Liver (tissue), 9 donors: ENCODE results near the gene KMT2A. TPM values are rescaled to one million over a fixed set of nuclear protein-coding genes. Genes with fewer than 3 reads are reported as not detected.

ENCODE experiments used
- DNase-seq: peaks from one replicate; pipeline ENCODE4 v3.0.0-alpha.2; 2017; ENCODE audit warnings: low spot score
- H3K27ac ChIP-seq, 2 donors: one replicate each; pipeline ENCODE4 v1.7.0; 2013; ENCODE audit warnings: inconsistent platforms in 2 of 2, low read length in 2 of 2, control low read depth in 1 of 2, low read depth in 1 of 2, mild to moderate bottlenecking in 1 of 2
- H3K27me3 ChIP-seq, 4 donors: one replicate each; pipeline versions ENCODE4 v1.6.1 to v1.7.0; 2013; ENCODE audit warnings: low read length in 3 of 4, inconsistent platforms in 1 of 4, mild to moderate bottlenecking in 1 of 4, moderate library complexity in 1 of 4; ENCODE audit not compliant: control insufficient read depth in 4 of 4, insufficient read depth in 4 of 4
- H3K36me3 ChIP-seq, 4 donors: one replicate each; pipeline versions ENCODE4 v1.6.1 to v1.7.0; 2013; ENCODE audit warnings: low read length in 3 of 4, mild to moderate bottlenecking in 3 of 4, low read depth in 1 of 4, moderate library complexity in 1 of 4; ENCODE audit not compliant: control insufficient read depth in 4 of 4, insufficient read depth in 3 of 4
- H3K4me1 ChIP-seq, 4 donors: one replicate each; pipeline versions ENCODE4 v1.6.1 to v1.7.0; 2013; ENCODE audit warnings: low read length in 3 of 4, mild to moderate bottlenecking in 3 of 4, moderate library complexity in 1 of 4; ENCODE audit not compliant: control insufficient read depth in 4 of 4, insufficient read depth in 4 of 4
- H3K4me3 ChIP-seq, 3 donors: one replicate each; pipeline versions ENCODE4 v1.6.1 to v1.7.0; 2013; ENCODE audit warnings: low read length in 3 of 3, control low read depth in 1 of 3, low read depth in 1 of 3, mild to moderate bottlenecking in 1 of 3
- H3K9ac ChIP-seq, 2 donors: one replicate each; pipeline ENCODE4 v1.7.0; 2013; ENCODE audit warnings: low read length in 2 of 2, mild to moderate bottlenecking in 2 of 2, moderate library complexity in 2 of 2, control low read depth in 1 of 2, low read depth in 1 of 2
- H3K9me3 ChIP-seq, 4 donors: one replicate each; pipeline versions ENCODE4 v1.6.1 to v1.7.0; 2013; ENCODE audit warnings: low read length in 3 of 4; ENCODE audit not compliant: control insufficient read depth in 4 of 4
- EGR1 ChIP-seq, 2 donors: IDR thresholded peaks; 2 replicates each; pipeline ENCODE4 v1.6.1; 2016 to 2018; ENCODE audit warnings: antibody characterized with exemption in 2 of 2, low read depth in 2 of 2
- FOXA1 ChIP-seq: IDR thresholded peaks from 2 replicates; pipeline ENCODE4 v1.6.1; 2016; ENCODE audit warnings: antibody characterized with exemption
- FOXA2 ChIP-seq: IDR thresholded peaks from 2 replicates; pipeline ENCODE4 v1.6.1; 2016; ENCODE audit warnings: antibody characterized with exemption
- GABPA ChIP-seq, 2 donors: IDR thresholded peaks in 1 of 2; conservative IDR thresholded peaks in 1 of 2; 2 replicates each; pipeline ENCODE4 v1.6.1; 2016; ENCODE audit warnings: antibody characterized with exemption in 2 of 2, mild to moderate bottlenecking in 1 of 2, moderate library complexity in 1 of 2
- HNF4A ChIP-seq, 2 donors: conservative IDR thresholded peaks; 2 replicates each; pipeline ENCODE4 v1.6.1; 2016; ENCODE audit warnings: antibody characterized with exemption in 2 of 2, mild to moderate bottlenecking in 2 of 2
- HNF4G ChIP-seq: IDR thresholded peaks from 2 replicates; pipeline ENCODE4 v1.6.1; 2016; ENCODE audit warnings: antibody characterized with exemption
- JUND ChIP-seq, 2 donors: IDR thresholded peaks; 2 replicates each; pipeline ENCODE4 v1.6.1; 2016; ENCODE audit warnings: antibody characterized with exemption in 2 of 2
- MAX ChIP-seq: IDR thresholded peaks from 2 replicates; pipeline ENCODE4 v1.6.1; 2016; ENCODE audit warnings: antibody characterized with exemption
- NR2F2 ChIP-seq: IDR thresholded peaks from 2 replicates; pipeline ENCODE4 v1.6.1; 2016; ENCODE audit warnings: antibody characterized with exemption
- RAD21 ChIP-seq, 2 donors: IDR thresholded peaks; 2 replicates each; pipeline ENCODE4 v1.6.1; 2016; ENCODE audit warnings: antibody characterized with exemption in 2 of 2, mild to moderate bottlenecking in 2 of 2
- REST ChIP-seq: IDR thresholded peaks from 2 replicates; pipeline ENCODE4 v1.6.1; 2016; ENCODE audit warnings: antibody characterized with exemption, mild to moderate bottlenecking
- RXRA ChIP-seq, 2 donors: IDR thresholded peaks; 2 replicates each; pipeline ENCODE4 v1.6.1; 2017 to 2018; ENCODE audit warnings: antibody characterized with exemption in 2 of 2, mild to moderate bottlenecking in 1 of 2
- SP1 ChIP-seq: IDR thresholded peaks from 2 replicates; pipeline ENCODE4 v1.6.1; 2018; ENCODE audit warnings: antibody characterized with exemption, mild to moderate bottlenecking
- TAF1 ChIP-seq: conservative IDR thresholded peaks from 2 replicates; pipeline ENCODE4 v1.6.1; 2016; ENCODE audit warnings: antibody characterized with exemption, mild to moderate bottlenecking
- YY1 ChIP-seq: IDR thresholded peaks from 2 replicates; pipeline ENCODE4 v1.6.1; 2016; ENCODE audit warnings: antibody characterized with exemption, mild to moderate bottlenecking
- ZBTB33 ChIP-seq: IDR thresholded peaks from 2 replicates; pipeline ENCODE4 v1.6.1; 2016; ENCODE audit warnings: antibody characterized with exemption
- WGBS: extraction: QIAGEN DNeasy Blood & Tissue Kit; methylation state at CpG from one replicate; pipeline ENCODE4 v1.1.7; 2013; 5-methylcytosine and 5-hydroxymethylcytosine counted together
- polyA plus RNA-seq, 2 donors: library from polyadenylated mRNA; stranded (reverse) in 1 of 2; unstranded in 1 of 2; fragments of 200-250 nt in 1 of 2; fragments of >200 nt in 1 of 2; fragmentation: Nextera tagmentation in 1 of 2; extraction: Ambion mirVana in 1 of 2; gene quantifications; one replicate each; pipeline versions ENCODE4 v1.2.1 to v1.2.3, GENCODE V29; 2013 to 2015
- total RNA-seq, 2 donors: library from RNA; depleted of rRNA; stranded (reverse); fragments of >200 nt; gene quantifications; one replicate each; pipeline ENCODE4 v1.2.3, GENCODE V29; 2014
- TF ChIP-seq, protein P1 (sequence below): IDR thresholded peaks from 2 replicates; pipeline ENCODE4 v1.6.1; 2016; ENCODE audit warnings: antibody characterized with exemption
- TF ChIP-seq, protein P2 (sequence below): fragments of 150-350 bp; IDR thresholded peaks from 2 replicates; pipeline ENCODE4 v1.5.1; 2017; ENCODE audit warnings: improper control_type of control experiment, low read depth, low read length; ENCODE audit not compliant: missing input control
- donor health status: healthy.
- donor health status: healthy.
- donor health status: healthy.
- donor health status: healthy.
- donor health status: healthy.

KMT2A gene
- total and polyA plus RNA-seq, 4 donors = 4.3 to 27.9 (median 12.9) TPM

DNA sequence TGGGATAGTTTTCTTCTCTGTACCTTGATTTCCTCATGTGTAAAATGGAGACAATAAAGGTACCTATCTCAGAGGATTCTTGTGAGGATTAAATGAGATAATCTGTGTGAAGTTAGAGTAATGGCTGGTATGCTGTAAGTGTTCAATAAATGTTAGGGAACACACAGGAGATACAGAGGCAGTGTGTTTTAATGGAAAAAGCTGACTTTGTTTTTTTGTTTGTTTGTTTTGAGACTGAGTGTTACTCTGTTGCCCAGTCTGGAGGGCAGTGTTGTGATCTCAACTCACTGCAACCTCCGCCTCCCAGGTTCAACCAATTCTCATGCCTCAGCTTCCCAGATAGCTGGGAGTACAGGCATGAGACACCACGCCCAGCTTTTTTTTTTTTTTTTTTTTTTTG lies 133.4 kb downstream of the KMT2A start:
- H3K4me3 ChIP-seq = no peak overlapping the region
- H3K9me3 ChIP-seq = no peaks in the 10 kb centered on the region
- WGBS = 92% methylated on average over 2 of the region's 2 CpGs
- H3K27ac ChIP-seq = no peak overlapping the region
- H3K27me3 ChIP-seq = no peaks in the 10 kb centered on the region
- H3K36me3 ChIP-seq = no peaks in the 10 kb centered on the region
- peaks cover 2 to 27% (median 17%) of the 10 kb centered on the region in 4 donors for H3K4me1 ChIP-seq
- no peak for DNase-seq
- no peak overlapping the region for H3K9ac ChIP-seq
- no peak for TF ChIP-seq NR2F2
- no peak for TF ChIP-seq ZBTB33
- no peak for TF ChIP-seq EGR1 (IDR thresholded peaks at IDR 0.05; ENCODE audit: low read depth in 2 of 2)
- TF ChIP-seq GABPA (IDR thresholded peaks at IDR 0.05 in 1 of 2, conservative IDR thresholded peaks at IDR 0.05 in 1 of 2) = no peak
- no peak for TF ChIP-seq FOXA2
- no peak for TF ChIP-seq YY1
- TF ChIP-seq, protein P1, sequence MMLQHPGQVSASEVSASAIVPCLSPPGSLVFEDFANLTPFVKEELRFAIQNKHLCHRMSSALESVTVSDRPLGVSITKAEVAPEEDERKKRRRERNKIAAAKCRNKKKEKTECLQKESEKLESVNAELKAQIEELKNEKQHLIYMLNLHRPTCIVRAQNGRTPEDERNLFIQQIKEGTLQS = no peak
- no peak for TF ChIP-seq JUND (IDR thresholded peaks at IDR 0.05)
- no peak for TF ChIP-seq HNF4A (conservative IDR thresholded peaks at IDR 0.05)
- TF ChIP-seq TAF1 = no peak
- TF ChIP-seq MAX = no peak
- TF ChIP-seq, protein P2, sequence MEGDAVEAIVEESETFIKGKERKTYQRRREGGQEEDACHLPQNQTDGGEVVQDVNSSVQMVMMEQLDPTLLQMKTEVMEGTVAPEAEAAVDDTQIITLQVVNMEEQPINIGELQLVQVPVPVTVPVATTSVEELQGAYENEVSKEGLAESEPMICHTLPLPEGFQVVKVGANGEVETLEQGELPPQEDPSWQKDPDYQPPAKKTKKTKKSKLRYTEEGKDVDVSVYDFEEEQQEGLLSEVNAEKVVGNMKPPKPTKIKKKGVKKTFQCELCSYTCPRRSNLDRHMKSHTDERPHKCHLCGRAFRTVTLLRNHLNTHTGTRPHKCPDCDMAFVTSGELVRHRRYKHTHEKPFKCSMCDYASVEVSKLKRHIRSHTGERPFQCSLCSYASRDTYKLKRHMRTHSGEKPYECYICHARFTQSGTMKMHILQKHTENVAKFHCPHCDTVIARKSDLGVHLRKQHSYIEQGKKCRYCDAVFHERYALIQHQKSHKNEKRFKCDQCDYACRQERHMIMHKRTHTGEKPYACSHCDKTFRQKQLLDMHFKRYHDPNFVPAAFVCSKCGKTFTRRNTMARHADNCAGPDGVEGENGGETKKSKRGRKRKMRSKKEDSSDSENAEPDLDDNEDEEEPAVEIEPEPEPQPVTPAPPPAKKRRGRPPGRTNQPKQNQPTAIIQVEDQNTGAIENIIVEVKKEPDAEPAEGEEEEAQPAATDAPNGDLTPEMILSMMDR = no peak
- no peak for TF ChIP-seq FOXA1

GRCh38 chr11:118570787-118571186 lies 134.5 kb downstream of the KMT2A start:
- TF ChIP-seq HNF4G = no peak
- no peak for TF ChIP-seq RXRA (IDR thresholded peaks at IDR 0.05)
- no peak for TF ChIP-seq GABPA (IDR thresholded peaks at IDR 0.05 in 1 of 2, conservative IDR thresholded peaks at IDR 0.05 in 1 of 2)
- TF ChIP-seq RAD21 (IDR thresholded peaks at IDR 0.05) = no peak
- TF ChIP-seq FOXA2 = no peak
- TF ChIP-seq, protein P2 = no peak
- no peak for TF ChIP-seq EGR1 (IDR thresholded peaks at IDR 0.05; ENCODE audit: low read depth in 2 of 2)
- no peak for TF ChIP-seq YY1
- TF ChIP-seq HNF4A (conservative IDR thresholded peaks at IDR 0.05) = no peak
- TF ChIP-seq, protein P1 = no peak
- no peak for TF ChIP-seq MAX
- TF ChIP-seq FOXA1 = no peak
- TF ChIP-seq NR2F2 = no peak
- TF ChIP-seq ZBTB33 = no peak
- no peak for TF ChIP-seq TAF1
- no peak for TF ChIP-seq SP1
- no peak for TF ChIP-seq JUND (IDR thresholded peaks at IDR 0.05)
- TF ChIP-seq REST = no peak
- Histone ChIP-seq H3K27ac (no peak overlapping the region), H3K9me3 (no peaks in the 10 kb centered on the region), H3K4me3 (no peak overlapping the region), H3K27me3 (no peaks in the 10 kb centered on the region), H3K36me3 (no peaks in the 10 kb centered on the region), H3K9ac (no peak overlapping the region), H3K4me1 (peaks cover 6 to 30% (median 22%) of the 10 kb centered on the region in 4 donors)
- DNase-seq = no peak
- WGBS = 95% methylated on average over 1 of the region's 1 CpG
